SK-N-SH (cell line): ENCODE results near the gene PDE6B. TPM values are rescaled to one million over a fixed set of nuclear protein-coding genes. Genes with fewer than 3 reads are reported as not detected.
"Not testable (repeated sequence)": the region's sequence is repeated elsewhere in the genome, so short reads cannot be mapped to it uniquely, and the experiment has no call there.

Source experiments
- CTCF ChIA-PET: fragments of 300-600, 350-600 bp; formaldehyde crosslinking; extraction: SDS; loops from one replicate; lab custom pipeline; 2021; lab: Yijun Ruan, JAX
- POLR2A ChIA-PET: fragments of 350-600 bp; sonication (Branson Sonifier 250); formaldehyde crosslinking; extraction: SDS; loops from one replicate; lab custom pipeline; 2020; ENCODE audit warnings: antibody characterized with exemption, inconsistent platforms; lab: Yijun Ruan, JAX
- DNase-seq: peaks from one replicate; pipeline ENCODE4 v3.0.0; 2012
- H2AFZ ChIP-seq: fragments of 200-600 bp; sonication (generic); 2 replicates; pipeline ENCODE4 v1.8.1; 2016; ENCODE audit warnings: antibody characterized with exemption, mild to moderate bottlenecking, low read depth
- H3F3A ChIP-seq: fragments of 200-600 bp; sonication (generic); replicated peaks from 2 replicates; pipeline ENCODE3; 2016; ENCODE audit warnings: antibody characterized with exemption, mild to moderate bottlenecking; ENCODE audit not compliant: insufficient read depth
- H3K27ac ChIP-seq, 2 experiments: fragments of 200-500 bp in 1 of 2; fragments of 200-600 bp in 1 of 2; sonication (Bioruptor generic) in 1 of 2; sonication (generic), shearing (Covaris generic) in 1 of 2; 2 replicates each; pipeline versions ENCODE4 v1.5.1 to v1.6.1; 2014 to 2016; ENCODE audit warnings: low read depth in 2 of 2, inconsistent platforms in 1 of 2, low read length in 1 of 2, mild to moderate bottlenecking in 1 of 2, mixed read lengths in 1 of 2
- H3K27me3 ChIP-seq: fragments of 200-600 bp; sonication (generic), shearing (Covaris generic); 2 replicates; pipeline ENCODE4 v1.6.1; 2016; ENCODE audit warnings: mixed run types; ENCODE audit not compliant: insufficient read depth
- H3K36me3 ChIP-seq, 2 experiments: fragments of 200-500 bp in 1 of 2; fragments of 200-600 bp in 1 of 2; sonication (Bioruptor generic) in 1 of 2; sonication (generic) in 1 of 2; replicated peaks in 1 of 2; 2 replicates each; pipeline versions ENCODE3 to v1.5.1; 2014 to 2016; ENCODE audit warnings: low read length in 1 of 2, mild to moderate bottlenecking in 1 of 2; ENCODE audit not compliant: insufficient read depth in 2 of 2, control insufficient read depth in 1 of 2
- H3K4me1 ChIP-seq, 2 experiments: fragments of 200-500 bp in 1 of 2; fragments of 200-600 bp in 1 of 2; sonication (Bioruptor generic) in 1 of 2; sonication (generic), shearing (Covaris generic) in 1 of 2; 2 replicates each; pipeline versions ENCODE4 v1.5.1 to v1.6.1; 2014 to 2016; ENCODE audit warnings: low read depth in 1 of 2, low read length in 1 of 2, mixed run types in 1 of 2; ENCODE audit not compliant: insufficient read depth in 2 of 2, control insufficient read depth in 1 of 2
- H3K4me2 ChIP-seq: fragments of 200-600 bp; sonication (generic), shearing (Covaris generic); 2 replicates; pipeline ENCODE4 v1.6.1; 2017; ENCODE audit warnings: mixed run types
- H3K4me3 ChIP-seq, 2 experiments: fragments of 200-500 bp in 1 of 2; fragments of 200-600 bp in 1 of 2; sonication (Bioruptor generic) in 1 of 2; sonication (generic), shearing (Covaris generic) in 1 of 2; 2 replicates each; pipeline versions ENCODE4 v1.5.1 to v1.8.1; 2014 to 2016; ENCODE audit warnings: low read depth in 2 of 2, inconsistent platforms in 1 of 2, low read length in 1 of 2, mild to moderate bottlenecking in 1 of 2, mixed read lengths in 1 of 2, moderate library complexity in 1 of 2
- H3K79me2 ChIP-seq: fragments of 200-600 bp; sonication (generic); 2 replicates; pipeline ENCODE4 v1.8.1; 2017; ENCODE audit warnings: mild to moderate bottlenecking; ENCODE audit not compliant: insufficient read depth
- H3K9ac ChIP-seq: fragments of 200-600 bp; sonication (generic); 2 replicates; pipeline ENCODE4 v1.6.1; 2017; ENCODE audit warnings: mixed run types
- H3K9me2 ChIP-seq: fragments of 200-600 bp; sonication (generic); 2 replicates; pipeline ENCODE4 v1.6.1; 2017; ENCODE audit warnings: mixed run types
- H3K9me3 ChIP-seq: fragments of 200-600 bp; sonication (generic); 2 replicates; pipeline ENCODE4 v1.6.1; 2017; ENCODE audit warnings: mixed run types, mild to moderate bottlenecking, moderate library complexity
- H4K20me1 ChIP-seq: fragments of 200-600 bp; sonication (generic); 2 replicates; pipeline ENCODE4 v1.6.1; 2017; ENCODE audit warnings: mild to moderate bottlenecking, mixed run types; ENCODE audit not compliant: insufficient read depth
- ELF1 ChIP-seq: IDR thresholded peaks from 2 replicates; pipeline ENCODE4 v1.4.0; 2012
- EZH2phosphoT487 ChIP-seq: fragments of 200-600 bp; sonication (generic); IDR thresholded peaks from 2 replicates; pipeline ENCODE4 v1.6.1; 2017; ENCODE audit warnings: low read depth, mixed run types, mild to moderate bottlenecking, antibody characterized with exemption, moderate library complexity, borderline replicate concordance
- RCOR1 ChIP-seq: fragments of 150-350 bp; IDR thresholded peaks from 2 replicates; pipeline ENCODE4 v1.6.1; 2017; ENCODE audit warnings: antibody characterized with exemption, low read length
- RXRA ChIP-seq: IDR thresholded peaks from 2 replicates; pipeline ENCODE4 v1.4.0; 2012; ENCODE audit warnings: low read depth, mild to moderate bottlenecking, borderline replicate concordance
- YY1 ChIP-seq: IDR thresholded peaks from 2 replicates; pipeline ENCODE4 v1.4.0; 2012; ENCODE audit warnings: low read depth, mild to moderate bottlenecking
- WGBS: methylation state at CpG from one replicate; pipeline ENCODE4 v1.1.6; 2017; ENCODE audit warnings: low lambda C conversion rate; 5-methylcytosine and 5-hydroxymethylcytosine counted together
- polyA plus RNA-seq, 3 experiments: library from polyadenylated mRNA; depleted of rRNA; stranded (reverse); fragments of >200 nt; gene quantifications; 2 replicates each; pipeline ENCODE4 v1.2.3, GENCODE V29; 2012
- TF ChIP-seq, protein P1 (sequence below): IDR thresholded peaks from 2 replicates; pipeline ENCODE4 v1.6.1; 2012; ENCODE audit warnings: mild to moderate bottlenecking, low read depth, low read length, moderate library complexity

PDE6B gene
- polyA plus RNA-seq, 1 of the 3 experiments (the other 2 are of a cell fraction) = 1.2 TPM

DNA sequence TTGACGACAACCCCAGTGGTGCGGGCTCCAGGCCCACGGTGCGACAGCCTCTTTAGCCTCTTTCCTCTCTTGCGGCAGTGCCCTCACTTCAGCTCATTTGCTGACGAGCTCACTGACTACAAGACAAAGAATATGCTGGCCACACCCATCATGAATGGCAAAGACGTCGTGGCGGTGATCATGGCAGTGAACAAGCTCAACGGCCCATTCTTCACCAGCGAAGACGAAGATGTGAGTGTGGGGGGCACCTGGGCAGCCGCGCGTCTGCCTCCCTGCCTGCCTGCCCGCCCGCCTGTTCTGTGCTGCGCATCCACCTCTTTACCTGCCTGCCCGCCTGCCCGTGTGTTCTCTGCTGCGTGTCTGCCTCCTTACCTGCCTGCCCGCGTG lies 9.2 kb downstream of the PDE6B start (continued):
- TF ChIP-seq, protein P1, sequence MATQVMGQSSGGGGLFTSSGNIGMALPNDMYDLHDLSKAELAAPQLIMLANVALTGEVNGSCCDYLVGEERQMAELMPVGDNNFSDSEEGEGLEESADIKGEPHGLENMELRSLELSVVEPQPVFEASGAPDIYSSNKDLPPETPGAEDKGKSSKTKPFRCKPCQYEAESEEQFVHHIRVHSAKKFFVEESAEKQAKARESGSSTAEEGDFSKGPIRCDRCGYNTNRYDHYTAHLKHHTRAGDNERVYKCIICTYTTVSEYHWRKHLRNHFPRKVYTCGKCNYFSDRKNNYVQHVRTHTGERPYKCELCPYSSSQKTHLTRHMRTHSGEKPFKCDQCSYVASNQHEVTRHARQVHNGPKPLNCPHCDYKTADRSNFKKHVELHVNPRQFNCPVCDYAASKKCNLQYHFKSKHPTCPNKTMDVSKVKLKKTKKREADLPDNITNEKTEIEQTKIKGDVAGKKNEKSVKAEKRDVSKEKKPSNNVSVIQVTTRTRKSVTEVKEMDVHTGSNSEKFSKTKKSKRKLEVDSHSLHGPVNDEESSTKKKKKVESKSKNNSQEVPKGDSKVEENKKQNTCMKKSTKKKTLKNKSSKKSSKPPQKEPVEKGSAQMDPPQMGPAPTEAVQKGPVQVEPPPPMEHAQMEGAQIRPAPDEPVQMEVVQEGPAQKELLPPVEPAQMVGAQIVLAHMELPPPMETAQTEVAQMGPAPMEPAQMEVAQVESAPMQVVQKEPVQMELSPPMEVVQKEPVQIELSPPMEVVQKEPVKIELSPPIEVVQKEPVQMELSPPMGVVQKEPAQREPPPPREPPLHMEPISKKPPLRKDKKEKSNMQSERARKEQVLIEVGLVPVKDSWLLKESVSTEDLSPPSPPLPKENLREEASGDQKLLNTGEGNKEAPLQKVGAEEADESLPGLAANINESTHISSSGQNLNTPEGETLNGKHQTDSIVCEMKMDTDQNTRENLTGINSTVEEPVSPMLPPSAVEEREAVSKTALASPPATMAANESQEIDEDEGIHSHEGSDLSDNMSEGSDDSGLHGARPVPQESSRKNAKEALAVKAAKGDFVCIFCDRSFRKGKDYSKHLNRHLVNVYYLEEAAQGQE = no peak
- TF ChIP-seq RCOR1 = no peak
- TF ChIP-seq EZH2phosphoT487 = no peak
- no peak for TF ChIP-seq YY1
- TF ChIP-seq RXRA = no peak
- TF ChIP-seq, all 33 proteins: peak for 0

DNA sequence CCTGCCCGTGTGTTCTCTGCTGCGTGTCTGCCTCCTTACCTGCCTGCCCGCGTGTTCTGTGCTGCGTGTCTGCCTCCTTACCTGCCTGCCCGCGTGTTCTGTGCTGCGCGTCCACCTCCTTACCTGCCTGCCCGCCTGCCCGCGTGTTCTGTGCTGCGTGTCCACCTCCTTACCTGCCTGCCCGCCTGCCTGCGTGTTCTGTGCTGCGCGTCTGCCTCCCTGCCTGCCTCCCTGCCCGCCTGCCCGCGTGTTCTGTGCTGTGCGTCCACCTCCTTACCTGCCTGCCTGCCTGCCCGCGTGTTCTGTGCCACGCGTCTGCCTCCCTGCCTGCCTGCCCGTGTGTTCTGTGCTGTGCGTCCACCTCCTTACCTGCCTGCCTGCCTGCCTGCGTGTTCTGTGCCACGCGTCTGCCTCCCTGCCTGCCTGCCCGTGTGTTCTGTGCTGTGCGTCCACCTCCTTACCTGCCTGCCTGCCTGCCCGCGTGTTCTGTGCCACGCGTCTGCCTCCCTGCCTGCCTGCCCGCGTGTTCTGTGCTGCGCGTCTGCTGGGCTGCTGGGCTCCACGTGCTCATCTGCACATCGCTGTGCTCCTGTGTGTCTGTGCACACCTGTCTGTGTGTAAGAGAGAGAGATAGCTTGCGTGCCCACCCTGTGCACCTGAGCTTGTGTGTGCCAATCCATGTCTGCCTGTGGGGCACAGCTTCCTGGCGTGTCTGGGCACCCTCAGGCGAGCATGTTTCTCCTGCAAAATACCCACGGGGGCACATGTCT lies 9.9 kb downstream of the PDE6B start:
- H3K4me2 ChIP-seq, H2AFZ ChIP-seq, H3F3A ChIP-seq, H3K79me2 ChIP-seq, H3K36me3 ChIP-seq, H3K9ac ChIP-seq, DNase-seq, H3K9me2 ChIP-seq, H3K4me1 ChIP-seq, H3K27ac ChIP-seq, H3K9me3 ChIP-seq, H3K4me3 ChIP-seq, H4K20me1 ChIP-seq, POLR2A ChIA-PET, H3K27me3 ChIP-seq: not testable (repeated sequence)
- 67% methylated on average over 41 of the region's 46 CpGs for WGBS
- CTCF ChIA-PET = interaction anchor here (0.6 kb wide), 1 partner anchor 9 kb away, joined by 3 read pairs; no protein-coding TSS in a partner anchor

DNA sequence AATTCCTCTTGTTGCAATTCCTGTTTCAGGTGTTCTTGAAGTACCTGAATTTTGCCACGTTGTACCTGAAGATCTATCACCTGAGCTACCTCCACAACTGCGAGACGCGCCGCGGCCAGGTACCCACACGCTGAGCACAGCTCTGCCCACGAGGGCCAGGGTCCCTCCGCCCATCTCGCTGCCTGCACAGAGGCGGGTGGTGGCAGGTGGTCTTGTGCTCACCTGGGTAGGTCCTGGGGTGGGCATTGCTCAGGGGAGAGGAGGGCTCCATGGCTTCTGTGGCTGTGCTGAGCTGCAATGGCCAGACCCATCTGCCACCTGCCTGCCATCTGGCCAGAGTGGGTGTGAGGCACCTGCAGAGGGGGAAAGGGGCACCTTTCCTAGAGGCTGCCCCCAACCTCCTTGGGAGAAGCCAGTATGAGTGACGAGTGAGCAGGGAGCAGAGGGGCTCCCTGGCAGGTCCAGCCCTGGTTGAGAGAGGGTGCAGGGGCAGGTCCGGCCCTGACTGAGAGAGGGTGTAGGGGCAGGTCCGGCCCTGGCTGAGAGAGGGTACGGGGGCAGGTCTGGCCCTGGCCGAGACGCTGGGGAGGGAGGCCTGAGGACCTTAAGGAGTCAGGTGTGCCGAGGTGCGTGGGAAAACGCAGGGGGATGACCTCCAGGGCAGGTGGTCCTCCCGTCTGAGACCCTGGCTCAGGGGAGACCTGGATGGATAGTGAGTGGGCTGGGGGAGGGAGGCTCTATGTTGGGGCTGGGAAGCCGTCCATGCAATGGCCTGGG lies 10.7 kb downstream of the PDE6B start:
- no peaks in the 10 kb centered on the region for H3K9me3 ChIP-seq
- no peaks in the 10 kb centered on the region for H4K20me1 ChIP-seq
- H3K9me2 ChIP-seq = no peaks in the 10 kb centered on the region
- TF ChIP-seq ELF1 = no peak
- no peak overlapping the region for H3K4me2 ChIP-seq
- WGBS = 43% methylated on average over 21 of the region's 22 CpGs
- no peaks in the 10 kb centered on the region for H3K36me3 ChIP-seq
- H3K27ac ChIP-seq = no peak overlapping the region
- no peak overlapping the region for H3K4me3 ChIP-seq
- no peak overlapping the region for H2AFZ ChIP-seq
- POLR2A ChIA-PET = no interaction called here
- CTCF ChIA-PET = no interaction called here
- no peak overlapping the region for H3K9ac ChIP-seq
- H3K27me3 ChIP-seq = no peaks in the 10 kb centered on the region; the same call in 1 of the 2 replicates
- DNase-seq = no peak
- H3K4me1 ChIP-seq = no peaks in the 10 kb centered on the region; a peak in 1 of 4 replicates
- H3F3A ChIP-seq = no peaks in the 10 kb centered on the region
- no peaks in the 10 kb centered on the region for H3K79me2 ChIP-seq
